22Rv1 (cell line): ENCODE data around the gene ZFHX3.

ENCODE experiments used
- CTCF ChIP-seq: fragments of 450-650 bp; IDR thresholded peaks from 2 replicates; pipeline ENCODE4 v1.5.1; 2017; ENCODE audit warnings: mild to moderate bottlenecking
- ZFX ChIP-seq: fragments of 450-650 bp; IDR thresholded peaks from 2 replicates; pipeline ENCODE4 v1.6.1; 2017; ENCODE audit warnings: antibody characterized with exemption, borderline replicate concordance

GRCh38 chr16:72911971-72912370 is 136.0 kb downstream of the ZFHX3 start:
- TF ChIP-seq CTCF (no peak), ZFX (no peak)
